Iris pigment epithelial cell (primary cell): ENCODE data around the gene TFAM.

Source experiments
- DNase-seq: peaks from one replicate; pipeline ENCODE4 v3.0.0-alpha.2; 2011; ENCODE audit warnings: low read depth

The TFAM gene

GRCh38 chr10:58433571-58433970 lies 48.4 kb downstream of the TFAM start:
- DNase-seq = no peak

DNA sequence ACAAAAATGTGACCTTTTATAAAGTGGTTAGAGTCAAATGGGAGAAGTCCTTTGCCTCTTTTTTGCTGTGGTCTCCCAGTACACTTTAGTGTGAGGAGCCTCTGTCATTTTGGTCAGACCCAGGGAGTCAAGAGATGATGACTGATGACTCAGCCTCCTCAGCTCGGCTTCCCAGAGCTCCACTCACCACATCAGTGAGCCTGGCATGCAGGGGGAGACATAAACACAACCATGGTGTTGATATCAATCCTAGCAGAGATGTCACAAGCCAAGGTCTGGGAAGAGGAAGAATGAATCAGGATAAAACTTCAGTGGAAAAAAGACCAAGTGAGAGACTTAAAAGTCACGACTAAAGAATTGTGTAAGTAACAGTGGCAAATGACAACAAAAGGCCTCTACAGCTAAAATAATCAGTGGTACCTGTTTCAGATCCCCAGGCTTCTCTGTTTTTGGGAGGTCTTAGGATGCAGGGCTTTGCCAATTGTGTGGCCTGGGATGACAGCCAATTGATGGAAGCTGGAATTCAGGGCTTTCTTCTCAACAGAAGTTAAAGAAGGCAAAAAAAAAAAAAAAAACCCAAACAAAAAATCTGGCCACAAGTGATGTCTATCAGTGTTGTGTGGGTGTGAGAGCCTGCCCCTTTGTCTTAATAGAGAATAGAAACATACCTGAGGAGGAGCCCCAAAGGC lies 50.2 kb downstream of the TFAM start:
- peak; percentile 97 for DNase-seq

DNA sequence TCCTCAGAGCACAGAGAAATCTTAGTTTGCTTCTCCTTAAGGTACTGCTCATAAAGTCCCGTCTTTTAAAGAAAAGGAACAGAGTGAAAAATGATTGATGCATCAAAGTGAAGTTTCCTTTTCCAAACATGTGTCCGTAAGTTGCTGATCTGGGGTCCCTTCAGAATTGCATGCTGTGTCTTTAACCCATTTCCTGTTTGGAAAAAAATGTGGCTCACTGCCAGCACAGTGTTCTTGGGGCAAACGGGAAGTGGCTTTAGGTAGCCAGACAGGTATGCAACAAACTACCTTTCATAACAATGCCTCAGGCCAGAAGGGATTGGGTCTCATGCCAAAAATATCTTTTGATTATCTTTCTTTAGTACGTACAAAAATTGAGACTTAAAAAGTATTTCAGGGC lies 50.9 kb downstream of the TFAM start:
- DNase-seq = no peak

DNA sequence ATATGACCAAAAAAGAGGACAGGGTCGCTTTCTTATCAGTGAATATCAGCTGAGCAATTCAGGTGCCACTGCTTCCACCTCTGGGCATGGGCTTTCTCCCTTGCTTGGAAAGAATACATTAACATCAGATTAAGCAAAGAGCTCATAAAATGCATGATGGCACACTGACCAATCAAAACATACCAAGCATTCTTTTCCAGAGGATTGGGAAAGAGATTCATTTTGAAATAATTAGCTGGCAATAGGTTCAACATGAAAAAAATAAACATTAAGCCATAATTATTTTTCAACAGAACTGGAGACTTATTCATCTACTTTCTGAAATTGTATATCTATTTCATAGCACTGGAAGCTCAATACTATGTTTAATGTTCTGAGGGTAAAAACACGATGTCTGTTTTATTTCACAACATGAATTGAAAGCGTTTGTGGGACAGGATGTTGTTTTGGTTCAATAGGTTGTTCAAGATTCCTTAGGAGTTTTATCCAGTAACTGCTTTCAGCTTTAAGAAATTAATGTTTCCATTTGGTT lies 53.2 kb downstream of the TFAM start:
- peak; percentile 67 for DNase-seq

DNA sequence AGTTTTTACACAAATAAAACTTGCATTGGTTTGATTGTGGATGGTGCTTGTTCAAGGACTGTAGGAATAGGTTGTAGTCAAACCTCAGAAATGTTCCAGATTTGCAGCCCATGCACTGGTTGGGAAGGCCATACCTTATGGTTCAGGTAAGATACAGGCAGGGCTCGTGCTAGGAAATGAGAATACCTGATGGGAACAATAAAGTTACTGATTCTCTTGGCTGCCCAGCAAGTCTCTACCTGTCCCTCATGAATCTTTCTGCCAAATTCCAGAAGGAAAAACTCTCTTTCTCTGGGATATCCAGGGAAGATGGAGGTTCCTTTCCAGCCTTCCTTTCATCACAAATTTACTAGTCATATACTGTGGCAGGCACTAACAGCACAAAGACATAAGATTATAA lies 53.8 kb downstream of the TFAM start:
- no peak for DNase-seq

DNA sequence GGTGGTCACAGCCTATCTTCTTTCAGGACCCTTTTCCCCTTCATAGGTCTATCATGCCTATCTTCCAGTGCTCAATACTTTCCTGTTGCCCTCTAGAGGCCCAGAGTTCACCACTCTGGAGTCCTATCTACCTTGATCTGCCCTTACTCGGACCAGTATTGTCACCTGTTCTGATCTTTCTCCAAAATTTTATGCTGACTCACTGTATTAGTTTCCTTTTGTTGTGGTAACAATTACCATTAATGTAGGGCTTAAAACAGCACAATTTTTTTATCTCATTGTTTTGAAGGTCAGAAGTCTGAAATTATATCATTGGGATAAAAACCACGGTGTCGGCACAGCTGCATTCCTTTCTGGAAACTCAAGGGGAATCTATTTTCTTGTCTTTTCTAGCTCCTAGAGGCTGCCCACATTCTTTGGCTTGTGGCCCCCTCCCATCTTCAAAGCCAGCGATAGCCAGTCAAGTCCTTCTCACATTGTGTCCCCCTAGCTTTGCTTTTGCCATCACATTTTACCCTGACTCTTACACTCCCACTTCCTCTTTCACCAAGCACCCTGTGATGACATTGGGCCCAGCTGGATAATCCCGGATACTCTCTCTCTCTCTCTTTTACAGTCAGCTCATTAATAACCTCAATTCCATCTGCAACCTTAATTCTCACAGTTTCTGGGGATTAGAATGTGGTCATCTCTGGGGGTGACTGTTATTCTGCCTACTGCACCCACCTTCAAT lies 54.6 kb downstream of the TFAM start:
- no peak for DNase-seq

DNA sequence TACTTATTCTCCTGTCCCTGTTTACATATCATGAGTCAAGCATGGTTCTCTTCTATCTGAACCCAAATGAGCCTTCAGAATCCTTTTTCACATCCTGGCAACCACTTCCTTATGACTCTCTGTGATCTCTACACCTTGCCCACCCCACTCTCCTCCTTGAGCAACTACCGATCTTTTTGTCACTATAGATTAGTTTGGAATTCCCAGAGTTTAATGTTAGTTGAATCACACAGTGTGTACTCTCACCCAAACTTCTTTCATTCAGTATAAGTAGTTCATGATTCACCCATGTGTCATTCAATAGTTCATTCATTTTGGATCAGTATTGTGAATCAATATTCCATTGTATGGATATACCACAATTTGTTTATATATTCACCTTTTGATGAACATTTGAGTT lies 55.3 kb downstream of the TFAM start:
- DNase-seq = no peak

- no peak for DNase-seq
These were observed 59.1 kb downstream of the TFAM start for GRCh38 chr10:58444321-58444720.

GRCh38 chr10:58444876-58445275 lies 59.7 kb downstream of the TFAM start:
- DNase-seq = no peak

- DNase-seq = no peak
These were observed 63.1 kb downstream of the TFAM start for GRCh38 chr10:58448121-58448935.
